D721Med (cell line): ENCODE results near the gene SCN8A.

Source experiments
- DNase-seq: peaks from one replicate; pipeline ENCODE4 v3.0.0; 2011; ENCODE audit warnings: low spot score; ENCODE audit not compliant: insufficient read length
- FAIRE-seq: peaks from 2 replicates; lab custom pipeline; 2011; peaks lifted over from hg19 to GRCh38; lab: Jason Lieb, UNC
- CTCF ChIP-seq: IDR thresholded peaks from 2 replicates; pipeline ENCODE4 v1.5.1; 2012; ENCODE audit warnings: mild to moderate bottlenecking, control low read depth; ENCODE audit not compliant: insufficient read depth; ENCODE audit errors: missing control alignments

Gene SCN8A

DNA sequence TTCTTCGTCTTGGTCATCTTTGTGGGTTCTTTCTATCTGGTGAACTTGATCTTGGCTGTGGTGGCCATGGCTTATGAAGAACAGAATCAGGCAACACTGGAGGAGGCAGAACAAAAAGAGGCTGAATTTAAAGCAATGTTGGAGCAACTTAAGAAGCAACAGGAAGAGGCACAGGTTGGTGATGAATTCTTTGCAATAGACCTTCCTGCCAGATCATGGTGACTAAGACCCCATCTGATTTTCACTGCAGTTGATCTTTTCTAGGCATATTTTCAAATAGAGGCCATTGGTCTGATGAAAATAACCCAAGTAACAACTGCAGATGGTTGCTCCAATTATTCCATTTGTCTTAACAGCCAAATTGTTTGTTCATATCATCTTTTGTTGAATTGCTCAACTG, 114.4 kb downstream of the SCN8A start:
- no peak for TF ChIP-seq CTCF
- no peak for FAIRE-seq
- no peak for DNase-seq

DNA sequence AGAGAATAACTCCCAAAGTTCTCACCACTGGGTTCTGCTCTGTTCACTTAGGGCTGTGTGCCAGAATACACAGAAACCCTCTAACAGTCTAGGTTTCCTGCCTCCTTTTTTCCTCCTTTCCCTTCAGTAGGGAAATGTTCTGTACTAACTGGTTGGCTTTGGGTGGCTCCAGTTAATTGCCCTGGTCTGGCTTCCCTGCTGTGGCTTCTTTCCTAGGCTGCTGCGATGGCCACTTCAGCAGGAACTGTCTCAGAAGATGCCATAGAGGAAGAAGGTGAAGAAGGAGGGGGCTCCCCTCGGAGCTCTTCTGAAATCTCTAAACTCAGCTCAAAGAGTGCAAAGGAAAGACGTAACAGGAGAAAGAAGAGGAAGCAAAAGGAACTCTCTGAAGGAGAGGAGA, 115.2 kb downstream of the SCN8A start:
- DNase-seq (no peak), FAIRE-seq (no peak)
- TF ChIP-seq CTCF: no peak

DNA sequence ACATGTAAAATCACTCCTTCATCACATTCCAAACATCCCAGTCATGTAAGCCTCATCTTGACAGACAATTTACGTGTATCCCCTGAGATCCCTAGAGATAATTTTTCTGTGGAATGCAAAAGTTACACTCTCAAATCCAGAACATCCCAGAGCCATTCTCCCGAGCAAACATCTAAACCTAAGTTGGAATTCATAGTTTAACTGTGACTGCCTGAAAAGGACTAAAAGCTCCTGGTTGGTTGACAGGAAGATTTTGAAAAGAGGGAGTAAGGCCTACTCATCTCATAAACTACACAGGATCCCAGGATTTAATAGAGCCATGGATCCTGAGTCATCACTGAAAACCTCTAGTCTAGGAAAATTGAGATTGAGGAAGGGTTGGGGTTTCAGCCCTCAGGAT, 123.6 kb downstream of the SCN8A start:
- FAIRE-seq (no peak), DNase-seq (no peak)
- TF ChIP-seq CTCF: no peak

GRCh38 chr12:51717326-51717925, 126.4 kb downstream of the SCN8A start:
- DNase-seq: no peak
- TF ChIP-seq CTCF: no peak
- no peak for FAIRE-seq

DNA sequence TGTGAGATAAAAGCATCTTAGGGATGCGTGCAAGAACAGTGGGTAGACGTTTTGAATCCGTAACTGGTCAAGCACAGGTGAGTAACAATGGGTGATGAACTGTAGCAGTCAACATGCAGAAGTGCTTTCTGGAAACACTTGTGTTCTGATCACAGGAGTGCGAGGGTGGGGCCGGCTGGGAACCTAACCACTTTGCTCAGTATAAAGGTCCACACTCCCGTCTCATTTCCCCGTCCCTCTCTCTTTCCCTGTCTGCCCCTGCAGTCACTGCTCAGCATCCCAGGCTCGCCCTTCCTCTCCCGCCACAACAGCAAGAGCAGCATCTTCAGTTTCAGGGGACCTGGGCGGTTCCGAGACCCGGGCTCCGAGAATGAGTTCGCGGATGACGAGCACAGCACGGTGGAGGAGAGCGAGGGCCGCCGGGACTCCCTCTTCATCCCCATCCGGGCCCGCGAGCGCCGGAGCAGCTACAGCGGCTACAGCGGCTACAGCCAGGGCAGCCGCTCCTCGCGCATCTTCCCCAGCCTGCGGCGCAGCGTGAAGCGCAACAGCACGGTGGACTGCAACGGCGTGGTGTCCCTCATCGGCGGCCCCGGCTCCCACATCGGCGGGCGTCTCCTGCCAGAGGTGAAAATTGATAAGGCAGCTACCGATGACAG, 130.4 kb downstream of the SCN8A start:
- TF ChIP-seq CTCF: no peak
- no peak for FAIRE-seq
- no peak for DNase-seq

- FAIRE-seq: no peak
These were observed 131.4 kb downstream of the SCN8A start for GRCh38 chr12:51722431-51722830.

More at GRCh38 chr12:51722431-51722830, 131.4 kb downstream of the SCN8A start:
- no peak for DNase-seq
- TF ChIP-seq CTCF: no peak
